ENCODE measurements around the gene DNM3.

DNM3 gene

GRCh38 chr1:171966426-171967220, 125.3 kb downstream of the DNM3 start:
- DNase-seq (ENCODE audit: insufficient read length, low spot score) (no peak), FAIRE-seq (no peak)

- FAIRE-seq = no peak
- DNase-seq (ENCODE audit: insufficient read length, low spot score) = no peak
These were observed 127.9 kb downstream of the DNM3 start for GRCh38 chr1:171969226-171969625.

- no peak for FAIRE-seq
These were observed 128.5 kb downstream of the DNM3 start for GRCh38 chr1:171969813-171970212.

GRCh38 chr1:171972846-171973245, 131.5 kb downstream of the DNM3 start:
- FAIRE-seq (no peak), DNase-seq (ENCODE audit: insufficient read length, low spot score) (no peak)

More at GRCh38 chr1:171969813-171970212, 128.5 kb downstream of the DNM3 start:
- no peak for DNase-seq (ENCODE audit: insufficient read length, low spot score)

- no peak for FAIRE-seq
These were observed 132.1 kb downstream of the DNM3 start for GRCh38 chr1:171973421-171973820.

GRCh38 chr1:171981303-171981702, 140.0 kb downstream of the DNM3 start:
- DNase-seq (ENCODE audit: insufficient read length, low spot score) (no peak), FAIRE-seq (no peak)

More at GRCh38 chr1:171973421-171973820, 132.1 kb downstream of the DNM3 start:
- DNase-seq (ENCODE audit: insufficient read length, low spot score) = no peak

GRCh38 chr1:171983584-171983983, 142.3 kb downstream of the DNM3 start:
- FAIRE-seq = no peak
- DNase-seq (ENCODE audit: insufficient read length, low spot score) = no peak

GRCh38 chr1:171984262-171984661, 143.0 kb downstream of the DNM3 start:
- no peak for DNase-seq (ENCODE audit: insufficient read length, low spot score)
- FAIRE-seq = no peak

GRCh38 chr1:171984850-171985485, 143.7 kb downstream of the DNM3 start:
- no peak for FAIRE-seq

GRCh38 chr1:171985639-171986038, 144.3 kb downstream of the DNM3 start:
- FAIRE-seq (no peak), DNase-seq (ENCODE audit: insufficient read length, low spot score) (no peak)

More at GRCh38 chr1:171984850-171985485, 143.7 kb downstream of the DNM3 start:
- peak; percentile 10 for DNase-seq (ENCODE audit: insufficient read length, low spot score)

GRCh38 chr1:171988243-171988885, 147.1 kb downstream of the DNM3 start:
- FAIRE-seq (no peak), DNase-seq (ENCODE audit: insufficient read length, low spot score) (no peak)

- DNase-seq (ENCODE audit: insufficient read length, low spot score) (no peak), FAIRE-seq (no peak)
These were observed 149.1 kb downstream of the DNM3 start for GRCh38 chr1:171990371-171990770.

GRCh38 chr1:171994293-171994692, 153.0 kb downstream of the DNM3 start:
- no peak for FAIRE-seq
- DNase-seq (ENCODE audit: insufficient read length, low spot score) = no peak

- FAIRE-seq = no peak
- DNase-seq (ENCODE audit: insufficient read length, low spot score) = no peak
These were observed 154.3 kb downstream of the DNM3 start for GRCh38 chr1:171995573-171995972.

- FAIRE-seq = no peak
- no peak for DNase-seq (ENCODE audit: insufficient read length, low spot score)
These were observed 156.6 kb downstream of the DNM3 start for GRCh38 chr1:171997936-171998335.

GRCh38 chr1:171998711-171999110, 157.4 kb downstream of the DNM3 start:
- no peak for DNase-seq (ENCODE audit: insufficient read length, low spot score)
- FAIRE-seq = no peak

- no peak for DNase-seq (ENCODE audit: insufficient read length, low spot score)
- no peak for FAIRE-seq
These were observed 158.5 kb downstream of the DNM3 start for GRCh38 chr1:171999756-172000155.

- FAIRE-seq (no peak), DNase-seq (ENCODE audit: insufficient read length, low spot score) (no peak)
These were observed 160.0 kb downstream of the DNM3 start for GRCh38 chr1:172001288-172001687.

GRCh38 chr1:172002725-172003345, 161.5 kb downstream of the DNM3 start:
- FAIRE-seq (no peak), DNase-seq (ENCODE audit: insufficient read length, low spot score) (peak; percentile 4)

- no peak for FAIRE-seq
These were observed 162.7 kb downstream of the DNM3 start for GRCh38 chr1:172003766-172004530.

More at GRCh38 chr1:172003766-172004530, 162.7 kb downstream of the DNM3 start:
- no peak for DNase-seq (ENCODE audit: insufficient read length, low spot score)
